Hepatocyte (in vitro differentiated cells): ENCODE data around the gene RSU1.

Experiments used
- CTCF ChIP-seq: fragments of 200-600 bp; sonication (generic); IDR thresholded peaks from 2 replicates; pipeline ENCODE4 v1.5.1; 2016; ENCODE audit warnings: antibody characterized with exemption, mild to moderate bottlenecking; ENCODE audit not compliant: poor library complexity
- EZH2 ChIP-seq: fragments of 200-600 bp; sonication (generic); IDR thresholded peaks from 2 replicates; pipeline ENCODE4 v1.6.1; 2016; ENCODE audit warnings: antibody characterized with exemption, mild to moderate bottlenecking, borderline replicate concordance
- EZH2phosphoT487 ChIP-seq: fragments of 200-600 bp; sonication (generic); IDR thresholded peaks from one replicate; pipeline ENCODE4 v1.6.1; 2018; ENCODE audit warnings: antibody characterized with exemption, mild to moderate bottlenecking, low read depth, moderate library complexity; ENCODE audit not compliant: unreplicated experiment, severe bottlenecking

- TF ChIP-seq CTCF (no peak), EZH2 (no peak), EZH2phosphoT487 (no peak)
Measured at GRCh38 chr10:16700331-16700730, 116.9 kb downstream of the RSU1 start.
